Fibroblast of mammary gland (primary cell): ENCODE data around the gene HEG1.
A peak's percentile ranks its signal among the peaks of the same experiment; 100 is the strongest.

Experiments used
- DNase-seq: peaks from one replicate; pipeline ENCODE4 v3.0.0-alpha.2; 2010; ENCODE audit warnings: low read depth
- H3K4me3 ChIP-seq: 2 replicates; pipeline ENCODE4 v1.5.1; 2011; ENCODE audit warnings: low read depth, mild to moderate bottlenecking, low read length, moderate library complexity; ENCODE audit not compliant: control insufficient read depth
- TF ChIP-seq, protein P1 (sequence below): conservative IDR thresholded peaks from 2 replicates; pipeline ENCODE4 v1.5.1; 2011; ENCODE audit warnings: low read depth, low read length, inconsistent platforms; ENCODE audit not compliant: control insufficient read depth, insufficient read depth

HEG1 gene

DNA sequence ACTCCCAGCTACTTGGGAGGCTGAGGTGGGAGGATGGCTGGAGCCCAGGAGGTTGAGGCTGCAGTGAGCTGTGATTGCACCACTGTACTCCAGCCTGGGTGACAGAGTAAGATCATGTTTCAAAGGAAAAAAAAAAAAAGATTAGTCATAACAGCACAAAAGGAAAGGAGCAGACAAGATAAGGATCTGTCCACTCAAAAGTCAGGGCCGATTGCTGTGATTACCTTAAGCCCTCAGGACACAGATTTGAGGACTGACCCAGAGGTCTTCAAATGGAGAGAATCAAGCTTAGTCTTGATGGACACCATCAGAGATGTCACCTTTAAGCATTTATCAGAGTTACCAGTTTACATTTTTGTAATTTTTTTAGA is 23.9 kb upstream of the HEG1 start:
- TF ChIP-seq, protein P1, sequence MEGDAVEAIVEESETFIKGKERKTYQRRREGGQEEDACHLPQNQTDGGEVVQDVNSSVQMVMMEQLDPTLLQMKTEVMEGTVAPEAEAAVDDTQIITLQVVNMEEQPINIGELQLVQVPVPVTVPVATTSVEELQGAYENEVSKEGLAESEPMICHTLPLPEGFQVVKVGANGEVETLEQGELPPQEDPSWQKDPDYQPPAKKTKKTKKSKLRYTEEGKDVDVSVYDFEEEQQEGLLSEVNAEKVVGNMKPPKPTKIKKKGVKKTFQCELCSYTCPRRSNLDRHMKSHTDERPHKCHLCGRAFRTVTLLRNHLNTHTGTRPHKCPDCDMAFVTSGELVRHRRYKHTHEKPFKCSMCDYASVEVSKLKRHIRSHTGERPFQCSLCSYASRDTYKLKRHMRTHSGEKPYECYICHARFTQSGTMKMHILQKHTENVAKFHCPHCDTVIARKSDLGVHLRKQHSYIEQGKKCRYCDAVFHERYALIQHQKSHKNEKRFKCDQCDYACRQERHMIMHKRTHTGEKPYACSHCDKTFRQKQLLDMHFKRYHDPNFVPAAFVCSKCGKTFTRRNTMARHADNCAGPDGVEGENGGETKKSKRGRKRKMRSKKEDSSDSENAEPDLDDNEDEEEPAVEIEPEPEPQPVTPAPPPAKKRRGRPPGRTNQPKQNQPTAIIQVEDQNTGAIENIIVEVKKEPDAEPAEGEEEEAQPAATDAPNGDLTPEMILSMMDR, result no peak
- H3K4me3 ChIP-seq, result no peak overlapping the region
- DNase-seq, result peak; percentile 38

DNA sequence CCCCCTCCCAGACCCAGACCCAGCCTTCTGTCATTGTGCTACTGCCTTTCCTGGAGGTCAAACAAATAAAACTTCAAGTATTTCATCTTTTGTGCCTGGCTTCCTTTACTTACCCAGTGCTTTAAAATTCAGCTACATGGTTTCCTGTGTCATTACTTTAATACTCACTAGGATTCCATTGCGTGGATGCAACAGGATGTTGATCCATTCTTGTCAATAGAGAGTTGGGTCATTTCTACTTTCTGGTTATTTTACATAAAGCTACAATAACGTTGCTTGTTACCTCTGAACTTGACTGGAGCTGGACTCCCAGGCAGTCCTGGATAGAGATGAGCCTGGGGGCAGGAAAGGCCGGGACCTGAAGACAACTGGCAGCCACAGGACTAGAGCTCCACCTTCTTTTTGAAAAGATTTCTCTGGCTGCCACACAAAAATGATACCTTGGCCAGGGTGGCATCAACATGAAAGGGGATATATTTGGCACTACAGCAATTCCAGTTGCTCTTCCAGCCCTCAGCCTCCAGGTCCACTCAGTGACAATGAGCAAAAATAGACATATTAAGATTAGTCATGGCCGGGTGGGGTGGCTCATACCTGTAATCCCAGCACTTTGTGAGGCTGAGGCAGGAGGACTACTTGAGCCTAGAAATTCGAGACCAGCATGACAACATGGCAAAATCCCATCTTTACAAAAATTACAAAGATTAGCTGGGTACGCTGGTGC is 23.3 kb upstream of the HEG1 start:
- DNase-seq, result no peak
- TF ChIP-seq, protein P1, result no peak
- no peak overlapping the region for H3K4me3 ChIP-seq

DNA sequence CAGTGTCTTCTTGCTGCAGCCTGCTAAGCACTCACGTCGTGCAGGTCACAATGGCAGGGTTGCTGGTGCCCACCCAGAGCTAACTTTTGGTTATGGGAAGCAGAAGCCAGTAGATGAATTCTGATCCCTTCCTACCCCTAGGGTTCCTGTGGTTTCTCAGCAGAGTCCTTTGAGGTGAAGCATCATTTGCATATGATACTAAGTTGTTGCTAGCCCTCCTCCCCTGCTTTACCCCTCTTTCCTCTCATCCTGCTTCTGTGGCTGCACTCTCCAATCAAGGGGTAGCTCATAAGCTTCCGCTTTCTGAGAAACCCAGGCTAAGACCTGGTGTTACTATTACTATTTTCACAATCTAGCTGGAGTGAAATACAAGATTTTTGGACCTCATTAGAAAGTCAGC is 22.1 kb upstream of the HEG1 start:
- no peak overlapping the region for H3K4me3 ChIP-seq
- no peak for DNase-seq
- TF ChIP-seq, protein P1, result no peak

DNA sequence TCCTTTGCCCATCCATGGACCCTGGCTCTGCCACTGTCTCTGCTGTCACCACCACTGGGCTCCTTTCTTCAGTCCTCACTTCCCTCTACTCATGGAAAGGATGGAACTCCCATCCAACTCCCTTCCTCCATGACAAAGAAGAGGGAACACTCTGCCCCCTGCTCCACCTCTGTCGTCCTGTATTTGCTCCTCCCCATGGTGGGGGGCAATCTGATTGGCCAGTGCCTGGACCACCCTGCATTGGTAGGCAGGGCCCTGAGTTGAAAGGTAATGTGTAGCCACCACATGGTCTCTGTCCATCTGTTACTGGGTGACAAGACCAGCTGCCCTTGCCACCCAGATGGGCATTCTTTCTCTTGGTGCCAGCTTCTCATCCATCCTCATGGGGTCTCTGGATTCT is 20.7 kb upstream of the HEG1 start:
- TF ChIP-seq, protein P1, result no peak
- H3K4me3 ChIP-seq, result no peak overlapping the region
- DNase-seq, result no peak

DNA sequence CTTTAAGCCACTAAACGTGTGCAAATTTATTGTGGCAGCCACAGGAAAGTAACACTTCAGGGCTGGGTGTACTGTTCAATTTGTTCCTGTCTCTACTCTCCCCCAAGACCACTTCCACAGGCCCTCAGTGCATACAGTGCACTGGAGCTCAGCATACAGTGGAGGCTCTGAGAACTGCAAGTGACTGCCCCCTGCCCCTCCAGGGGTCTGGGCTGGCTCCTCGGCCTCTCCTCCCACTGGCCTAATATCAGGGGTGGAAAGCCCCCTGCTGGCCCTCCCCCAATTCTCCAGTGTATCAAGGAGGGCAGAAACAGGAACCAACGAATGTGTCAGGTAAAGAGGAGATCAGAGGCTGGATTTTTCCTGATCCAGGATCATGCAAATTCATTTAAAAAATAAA is 19.9 kb upstream of the HEG1 start:
- no peak overlapping the region for H3K4me3 ChIP-seq
- TF ChIP-seq, protein P1, result no peak
- DNase-seq, result no peak

DNA sequence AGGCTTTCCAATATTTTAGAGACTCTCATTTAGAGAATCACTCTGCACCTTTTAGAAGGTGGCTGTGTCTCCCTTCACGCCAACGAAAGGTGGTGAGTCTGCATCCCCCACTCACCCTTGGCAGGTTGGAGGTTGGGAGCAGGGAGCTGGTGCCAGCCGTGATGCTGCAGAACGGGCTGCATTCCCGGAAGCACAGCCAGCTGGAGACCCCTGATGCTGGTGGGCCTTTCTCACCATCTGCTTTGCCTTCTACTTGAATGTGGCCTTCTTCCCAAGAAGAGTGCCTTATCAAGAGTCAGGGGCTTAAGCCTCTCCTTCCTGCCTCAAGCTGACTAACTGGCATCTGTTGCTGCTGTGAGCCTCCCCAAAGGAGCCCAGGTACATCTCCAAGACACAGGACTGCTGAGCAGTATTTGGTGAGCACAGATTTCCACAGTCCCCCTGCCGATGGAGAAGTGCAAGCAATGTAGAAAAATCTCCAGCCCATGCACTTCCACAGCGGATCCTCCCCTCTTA is 17.7 kb upstream of the HEG1 start:
- no peak for DNase-seq
- H3K4me3 ChIP-seq, result no peak overlapping the region
- TF ChIP-seq, protein P1, result no peak
